Activated CD8-positive, alpha-beta T cell treated with anti-CD3 and anti-CD28 coated beads for 36 hours (primary cell): Measurements from ENCODE around the gene C1orf35. TPM values are rescaled to one million over a fixed set of nuclear protein-coding genes. Genes with fewer than 3 reads are reported as not detected.
A peak's percentile ranks its signal among the peaks of the same experiment; 100 is the strongest.

ENCODE experiments used
- ATAC-seq: fragments of 200-7000 bp; cut with Tn5 transposase; one replicate; pipeline ENCODE4 v1.10.0; 2021; ENCODE audit warnings: mild to moderate bottlenecking, moderate library complexity
- CTCF ChIA-PET: fragments of 350-600 bp; sonication (Branson Sonifier 250); formaldehyde crosslinking; loops from one replicate; lab custom pipeline; 2021; ENCODE audit warnings: antibody characterized with exemption; lab: Charles Lee
- POLR2A ChIA-PET: fragments of 350-600 bp; sonication (Branson Sonifier 250); formaldehyde crosslinking; loops from one replicate; lab custom pipeline; 2021; ENCODE audit warnings: antibody characterized with exemption; lab: Charles Lee
- DNase-seq: peaks from one replicate; pipeline ENCODE4 v3.0.0-alpha.2; 2020
- H3K27ac Mint-ChIP-seq: one replicate; pipeline ENCODE4 v1.8.0; 2021; ENCODE audit warnings: mild to moderate bottlenecking, mixed read lengths
- H3K27me3 Mint-ChIP-seq: one replicate; pipeline ENCODE4 v1.8.0; 2021; ENCODE audit warnings: mixed read lengths
- H3K36me3 Mint-ChIP-seq: one replicate; pipeline ENCODE4 v1.8.0; 2021; ENCODE audit warnings: low read depth, mixed read lengths
- H3K4me1 Mint-ChIP-seq: one replicate; pipeline ENCODE4 v1.8.0; 2021; ENCODE audit warnings: low read depth, mixed read lengths
- H3K4me3 Mint-ChIP-seq: one replicate; pipeline ENCODE4 v1.8.0; 2021; ENCODE audit warnings: mild to moderate bottlenecking, moderate library complexity, mixed read lengths
- H3K9me3 Mint-ChIP-seq: one replicate; pipeline ENCODE4 v1.8.0; 2021; ENCODE audit warnings: mixed read lengths
- CTCF ChIP-seq: fragments of 200-600 bp; IDR thresholded peaks from one replicate; pipeline ENCODE4 v1.8.0; 2022; ENCODE audit warnings: antibody characterized with exemption, mild to moderate bottlenecking
- intact Hi-C: fragments of 100-400 bp; cut with micrococcal nuclease; formaldehyde crosslinking; loops from one replicate; pipeline ENCODE4 v1.10.0; 2022
- total RNA-seq, 2 experiments: library from RNA; stranded (reverse); gene quantifications; one replicate each; pipeline ENCODE4 v1.2.3, GENCODE V29; 2021

Gene C1orf35
- total RNA-seq: 10 to 100 TPM; 22.2 to 23.5 TPM

- peaks cover 26% of the 10 kb centered on the region for H3K36me3 Mint-ChIP-seq
- peak within 1 kb of the TSS; percentile 91 for H3K4me3 Mint-ChIP-seq
- peak within 1 kb of the TSS; percentile 91 for H3K27ac Mint-ChIP-seq
- H3K9me3 Mint-ChIP-seq: no peaks in the 10 kb centered on the region
- no peak for TF ChIP-seq CTCF
- peak; percentile 95 for DNase-seq
- H3K27me3 Mint-ChIP-seq: no peaks in the 10 kb centered on the region
- ChIA-PET POLR2A (interaction anchor here (0.6 to 5.8 kb wide), 5 partner anchors 17 to 334 kb away, joined by 3 to 34 read pairs (median 3); partner anchors contain the start of gene ARF1), CTCF (interaction anchor here (1.2 kb wide), 1 partner anchor 28 kb away, joined by 3 read pairs; no protein-coding TSS in a partner anchor)
- peaks cover 22% of the 10 kb centered on the region for H3K4me1 Mint-ChIP-seq
- intact Hi-C loops: no loop called here
- peak; percentile 89 for ATAC-seq
Measured at GRCh38 chr1:228102791-228103620, at the start of gene C1orf35. Gene C1orf35, minus strand, starts transcription at chr1:228103325. Its CDS starts 98 bp downstream, at chr1:228103227.

DNA sequence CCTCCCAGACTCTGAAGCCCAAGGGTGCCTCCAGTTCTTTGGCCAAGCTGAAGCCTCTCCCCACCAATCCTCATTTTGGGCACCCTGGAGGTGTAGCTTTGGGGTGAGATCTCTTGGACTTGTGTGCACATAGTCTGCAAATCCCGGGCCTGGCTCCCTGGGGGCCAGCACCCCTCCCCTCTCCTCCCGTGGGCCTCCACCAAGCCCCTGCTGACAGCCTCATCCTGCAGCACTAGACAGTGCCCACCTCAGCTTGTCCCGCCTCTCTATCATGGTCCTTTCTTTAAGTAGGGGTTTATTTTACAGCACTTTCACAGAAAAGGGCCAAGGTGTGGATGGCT is 49.8 kb upstream of the C1orf35 start:
- Mint-ChIP-seq H3K4me3 (no peak overlapping the region), H3K27ac (peak overlapping the region; percentile 67), H3K27me3 (no peaks in the 10 kb centered on the region), H3K36me3 (no peaks in the 10 kb centered on the region), H3K4me1 (peaks cover 38% of the 10 kb centered on the region), H3K9me3 (no peaks in the 10 kb centered on the region)
- ATAC-seq: no peak
- CTCF ChIA-PET: interaction anchor here (0.8 to 3.5 kb wide), 3 partner anchors 10 to 22 kb away, joined by 3 to 12 read pairs (median 3); partner anchors contain the start of gene IBA57
- no peak for TF ChIP-seq CTCF
- intact Hi-C loops: no loop called here
- POLR2A ChIA-PET: interaction anchor here (0.6 to 4.1 kb wide), 2 partner anchors 11 to 343 kb away, joined by 3 to 16 read pairs; partner anchors contain the start of gene GUK1
- DNase-seq: no peak

DNA sequence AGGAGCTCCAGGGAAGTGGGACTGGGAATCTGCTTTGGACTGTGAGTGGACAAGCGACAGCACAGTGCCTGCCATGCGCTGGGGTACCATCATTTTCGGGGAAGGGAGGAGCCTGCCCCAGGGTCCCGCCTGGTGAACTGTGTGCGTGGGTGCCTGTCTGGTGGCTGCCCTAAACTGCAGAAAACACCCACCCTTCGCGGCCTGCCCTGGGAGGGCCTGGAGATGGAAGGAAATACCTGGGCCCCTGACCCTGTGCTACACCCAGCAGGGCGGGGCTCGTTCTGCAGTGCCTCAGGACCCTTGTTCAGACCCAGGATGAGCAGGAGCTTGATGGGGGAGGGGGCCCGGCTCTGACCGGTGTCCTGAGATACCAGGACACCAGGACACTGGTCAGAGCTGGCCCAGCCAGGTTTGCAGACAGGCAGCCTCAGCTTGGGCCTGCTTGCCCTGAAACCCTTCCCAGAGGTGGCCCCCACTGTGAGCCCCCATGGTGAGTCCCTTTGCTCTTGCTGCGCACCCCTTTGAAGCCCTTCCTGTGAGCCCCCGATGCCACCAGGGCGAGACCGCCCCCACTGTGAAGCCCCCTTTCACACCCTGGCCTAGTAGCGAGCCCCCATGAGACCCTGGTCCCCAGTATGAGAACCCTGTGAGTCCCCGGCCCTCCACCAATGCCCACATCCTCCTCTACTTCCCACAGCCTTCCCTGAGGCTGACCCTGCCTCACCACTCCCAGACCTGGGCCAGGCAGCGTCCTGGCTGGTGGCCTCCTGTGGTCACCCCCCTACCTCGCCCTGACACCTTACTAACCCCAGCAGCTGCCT is 49.2 kb upstream of the C1orf35 start:
- no peak for ATAC-seq
- no peaks in the 10 kb centered on the region for H3K36me3 Mint-ChIP-seq
- H3K27ac Mint-ChIP-seq: peak overlapping the region; percentile 67
- TF ChIP-seq CTCF: no peak
- DNase-seq: peak; percentile 4
- CTCF ChIA-PET: interaction anchor here (0.8 to 3.5 kb wide), 3 partner anchors 10 to 21 kb away, joined by 3 to 12 read pairs (median 3); partner anchors contain the start of gene IBA57
- H3K4me1 Mint-ChIP-seq: peaks cover 35% of the 10 kb centered on the region
- H3K9me3 Mint-ChIP-seq: no peaks in the 10 kb centered on the region
- no peaks in the 10 kb centered on the region for H3K27me3 Mint-ChIP-seq
- intact Hi-C loops: no loop called here
- POLR2A ChIA-PET: interaction anchor here (0.6 to 4.1 kb wide), 3 partner anchors 10 to 343 kb away, joined by 3 to 16 read pairs (median 4); partner anchors contain the start of gene GUK1
- H3K4me3 Mint-ChIP-seq: no peak overlapping the region

DNA sequence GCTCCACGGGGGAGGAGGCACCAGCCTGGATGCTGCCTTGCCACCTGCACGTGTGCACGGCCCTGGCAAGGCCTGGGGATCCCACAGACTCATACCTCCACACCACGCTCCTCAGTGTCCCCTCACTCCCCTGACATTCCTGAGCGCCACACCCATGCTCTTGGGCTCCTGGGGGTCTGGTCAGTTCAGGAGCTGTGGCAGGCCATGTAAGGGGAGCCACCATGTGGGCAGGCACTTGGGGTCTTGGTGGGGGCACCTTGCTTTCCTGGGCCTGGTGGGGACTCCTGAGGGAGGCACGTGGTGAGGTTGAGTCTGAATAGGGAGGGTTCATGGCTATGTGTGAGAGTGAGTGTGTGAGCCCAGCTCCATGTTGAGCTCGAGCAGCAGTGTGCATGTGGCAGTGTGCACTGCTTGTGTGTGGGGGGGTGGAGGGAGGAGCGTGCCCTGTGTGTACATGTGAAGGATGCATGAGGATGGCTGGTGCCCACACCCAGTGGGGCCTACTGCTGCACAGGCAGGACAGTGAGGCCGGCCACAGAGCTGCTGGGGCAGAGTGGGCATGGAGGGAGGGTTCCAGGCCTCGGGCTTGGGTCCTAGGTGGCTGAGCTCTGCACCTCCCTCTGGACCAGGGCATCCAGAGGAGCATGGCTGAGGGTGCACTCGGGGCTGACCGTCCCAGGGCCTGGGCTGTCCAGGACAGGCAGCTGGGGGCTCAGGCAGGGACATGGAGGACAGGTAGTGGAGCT is 48.2 kb upstream of the C1orf35 start:
- CTCF ChIA-PET: interaction anchor here (1.6 kb wide), 1 partner anchor 14 kb away, joined by 4 read pairs; the partner anchor contains the start of gene IBA57

More for the DNA sequence above, 48.2 kb upstream of the C1orf35 start:
- ATAC-seq (no peak), DNase-seq (peak; percentile 6)
- peaks cover 26% of the 10 kb centered on the region for H3K4me1 Mint-ChIP-seq
- peak overlapping the region; percentile 48 for H3K27ac Mint-ChIP-seq
- no peak overlapping the region for H3K4me3 Mint-ChIP-seq
- H3K27me3 Mint-ChIP-seq: no peaks in the 10 kb centered on the region
- H3K9me3 Mint-ChIP-seq: no peaks in the 10 kb centered on the region
- POLR2A ChIA-PET: interaction anchor here (0.8 to 4.1 kb wide), 3 partner anchors 10 to 21 kb away, joined by 3 to 16 read pairs (median 4); partner anchors contain the start of gene GUK1
- intact Hi-C loops: no loop called here
- no peaks in the 10 kb centered on the region for H3K36me3 Mint-ChIP-seq
- no peak for TF ChIP-seq CTCF
